NCI-H460 (cell line): ENCODE measurements around the gene SLC10A7. TPM values are rescaled to one million over a fixed set of nuclear protein-coding genes. Genes with fewer than 3 reads are reported as not detected.

Source experiments
- DNase-seq: peaks from one replicate; pipeline ENCODE4 v3.0.0-alpha.2; 2016; ENCODE audit warnings: low read depth; ENCODE audit errors: extremely low read depth
- total RNA-seq: library from RNA; depleted of rRNA; stranded (reverse); fragments of >200 nt; shearing (Covaris generic); gene quantifications from 2 replicates; pipeline ENCODE4 v1.2.3, GENCODE V29; 2014

SLC10A7 gene
- total RNA-seq, 1 experiment from 2014 or later: 10.0 TPM

- DNase-seq: no peak
Measured at GRCh38 chr4:146442801-146443200, 78.9 kb downstream of the SLC10A7 start.

- DNase-seq: no peak
Measured at GRCh38 chr4:146439999-146440398, 81.7 kb downstream of the SLC10A7 start.

GRCh38 chr4:146439437-146439836 is 82.3 kb downstream of the SLC10A7 start:
- DNase-seq: no peak

GRCh38 chr4:146437778-146438177 is 84.0 kb downstream of the SLC10A7 start:
- DNase-seq: no peak

- no peak for DNase-seq
Measured at GRCh38 chr4:146436423-146437162, 85.1 kb downstream of the SLC10A7 start.

GRCh38 chr4:146435962-146436361 is 85.8 kb downstream of the SLC10A7 start:
- no peak for DNase-seq

- DNase-seq: no peak
Measured at GRCh38 chr4:146432065-146432464, 89.7 kb downstream of the SLC10A7 start.

- no peak for DNase-seq
Measured at GRCh38 chr4:146428298-146428697, 93.4 kb downstream of the SLC10A7 start.

GRCh38 chr4:146417822-146418221 is 103.9 kb downstream of the SLC10A7 start:
- no peak for DNase-seq

GRCh38 chr4:146415829-146416228 is 105.9 kb downstream of the SLC10A7 start:
- DNase-seq: no peak

GRCh38 chr4:146407669-146408084 is 114.1 kb downstream of the SLC10A7 start:
- no peak for DNase-seq

- no peak for DNase-seq
Measured at GRCh38 chr4:146407257-146407656, 114.5 kb downstream of the SLC10A7 start.

- no peak for DNase-seq
Measured at GRCh38 chr4:146401274-146401673, 120.5 kb downstream of the SLC10A7 start.

- no peak for DNase-seq
Measured at GRCh38 chr4:146398896-146399445, 122.8 kb downstream of the SLC10A7 start.

- no peak for DNase-seq
Measured at GRCh38 chr4:146398404-146398803, 123.3 kb downstream of the SLC10A7 start.

- no peak for DNase-seq
Measured at GRCh38 chr4:146389561-146389960, 132.2 kb downstream of the SLC10A7 start.

GRCh38 chr4:146382194-146382593 is 139.5 kb downstream of the SLC10A7 start:
- DNase-seq: no peak

- DNase-seq: no peak
Measured at GRCh38 chr4:146381263-146381872, 140.4 kb downstream of the SLC10A7 start.

GRCh38 chr4:146379744-146380143 is 142.0 kb downstream of the SLC10A7 start:
- DNase-seq: no peak

GRCh38 chr4:146371812-146372211 is 149.9 kb downstream of the SLC10A7 start:
- DNase-seq: no peak

GRCh38 chr4:146370841-146371240 is 150.9 kb downstream of the SLC10A7 start:
- DNase-seq: no peak

GRCh38 chr4:146369446-146369845 is 152.3 kb downstream of the SLC10A7 start:
- DNase-seq: no peak
